Neural crest cell (in vitro differentiated cells): ENCODE data around the gene OOSP4A. TPM values are rescaled to one million over a fixed set of nuclear protein-coding genes. Genes with fewer than 3 reads are reported as not detected.

Experiments
- DNase-seq: peaks from one replicate; pipeline ENCODE4 v3.0.0; 2021; ENCODE audit warnings: low read depth, mixed read lengths, low spot score
- H3K27ac Mint-ChIP-seq: one replicate; pipeline ENCODE4 v1.8.0; 2021; ENCODE audit warnings: mild to moderate bottlenecking, mixed read lengths; ENCODE audit not compliant: unreplicated experiment
- H3K27me3 Mint-ChIP-seq: 2 replicates; pipeline ENCODE4 v1.8.0; 2021; ENCODE audit warnings: low read depth, mild to moderate bottlenecking, mixed read lengths
- H3K36me3 Mint-ChIP-seq: 2 replicates; pipeline ENCODE4 v1.8.0; 2021; ENCODE audit warnings: low read depth, mild to moderate bottlenecking, mixed read lengths
- H3K4me1 Mint-ChIP-seq: 2 replicates; pipeline ENCODE4 v1.8.0; 2021; ENCODE audit warnings: mixed read lengths
- H3K4me3 Mint-ChIP-seq: one replicate; pipeline ENCODE4 v1.8.0; 2021; ENCODE audit warnings: mild to moderate bottlenecking, mixed read lengths
- H3K9me3 Mint-ChIP-seq: 2 replicates; pipeline ENCODE4 v1.8.0; 2021; ENCODE audit warnings: mixed read lengths
- total RNA-seq: library from RNA; stranded (reverse); gene quantifications from 2 replicates; pipeline ENCODE4 v1.2.1, GENCODE V29; 2021
- TF ChIP-seq, protein P1 (sequence below): fragments of 200-600 bp; sonication (generic); conservative IDR thresholded peaks from 2 replicates; pipeline ENCODE4 v1.5.0; 2021; ENCODE audit warnings: antibody characterized with exemption, mild to moderate bottlenecking

OOSP4A gene
- total RNA-seq, 1 donor from 2014 or later, result not detected

DNA sequence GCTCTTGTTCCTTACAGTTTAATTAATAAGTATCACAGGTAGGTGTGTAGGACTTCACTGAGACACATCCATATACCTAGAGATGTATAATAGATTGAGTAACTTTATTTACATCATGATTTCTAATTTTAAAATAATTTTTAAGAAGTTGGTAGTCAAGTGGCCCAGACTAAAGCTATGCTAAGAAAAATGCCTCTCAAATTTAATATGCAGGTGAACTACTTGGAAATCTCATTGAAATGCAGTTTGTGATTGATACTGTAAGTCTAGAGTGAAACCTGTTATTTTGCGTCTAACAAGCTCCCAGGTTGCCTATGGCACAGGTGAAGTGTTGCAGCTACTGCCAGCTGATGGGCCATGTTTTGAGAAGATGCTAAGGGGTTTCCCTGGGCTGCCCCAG is 53.0 kb downstream of the OOSP4A start, which contains the start of gene OOSP4B:
TSS of gene OOSP4B (plus strand) at position 301 of the 400 bp plus-strand sequence.
- H3K9me3 Mint-ChIP-seq, result peaks cover 5% of the 10 kb centered on the region
- peaks cover 10% of the 10 kb centered on the region for H3K27me3 Mint-ChIP-seq
- H3K27ac Mint-ChIP-seq, result no peak within 1 kb of the TSS
- TF ChIP-seq, protein P1, sequence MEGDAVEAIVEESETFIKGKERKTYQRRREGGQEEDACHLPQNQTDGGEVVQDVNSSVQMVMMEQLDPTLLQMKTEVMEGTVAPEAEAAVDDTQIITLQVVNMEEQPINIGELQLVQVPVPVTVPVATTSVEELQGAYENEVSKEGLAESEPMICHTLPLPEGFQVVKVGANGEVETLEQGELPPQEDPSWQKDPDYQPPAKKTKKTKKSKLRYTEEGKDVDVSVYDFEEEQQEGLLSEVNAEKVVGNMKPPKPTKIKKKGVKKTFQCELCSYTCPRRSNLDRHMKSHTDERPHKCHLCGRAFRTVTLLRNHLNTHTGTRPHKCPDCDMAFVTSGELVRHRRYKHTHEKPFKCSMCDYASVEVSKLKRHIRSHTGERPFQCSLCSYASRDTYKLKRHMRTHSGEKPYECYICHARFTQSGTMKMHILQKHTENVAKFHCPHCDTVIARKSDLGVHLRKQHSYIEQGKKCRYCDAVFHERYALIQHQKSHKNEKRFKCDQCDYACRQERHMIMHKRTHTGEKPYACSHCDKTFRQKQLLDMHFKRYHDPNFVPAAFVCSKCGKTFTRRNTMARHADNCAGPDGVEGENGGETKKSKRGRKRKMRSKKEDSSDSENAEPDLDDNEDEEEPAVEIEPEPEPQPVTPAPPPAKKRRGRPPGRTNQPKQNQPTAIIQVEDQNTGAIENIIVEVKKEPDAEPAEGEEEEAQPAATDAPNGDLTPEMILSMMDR, result no peak
- no peaks in the 10 kb centered on the region for H3K36me3 Mint-ChIP-seq
- DNase-seq, result no peak
- H3K4me3 Mint-ChIP-seq, result no peak within 1 kb of the TSS
- H3K4me1 Mint-ChIP-seq, result no peaks in the 10 kb centered on the region

GRCh38 chr11:60018058-60018457 is 54.2 kb downstream of the OOSP4A start:
- Mint-ChIP-seq H3K27me3 (peaks cover 10% of the 10 kb centered on the region), H3K36me3 (no peaks in the 10 kb centered on the region), H3K4me1 (no peaks in the 10 kb centered on the region), H3K27ac (no peak overlapping the region), H3K4me3 (no peak overlapping the region), H3K9me3 (peaks cover 5% of the 10 kb centered on the region)
- no peak for DNase-seq
- TF ChIP-seq, protein P1, result no peak

Other genes starting within 250 kb of the OOSP4A start
- 6.5 and 7.0 TPM in 2 replicates for gene STX3, start 208.7 kb upstream of the OOSP4A start, total RNA-seq
- 44.4 and 45.6 TPM in 2 replicates for gene MRPL16, start 153.3 kb upstream of the OOSP4A start, total RNA-seq
- gene CBLIF, start 118.5 kb upstream of the OOSP4A start, total RNA-seq, result not detected in 2 replicates
- not detected in 2 replicates for gene TCN1, start 97.5 kb upstream of the OOSP4A start, total RNA-seq
- not detected in 2 replicates for gene OOSP3, start 85.3 kb upstream of the OOSP4A start, total RNA-seq
- not detected in 2 replicates for gene OOSP1, start 25.6 kb upstream of the OOSP4A start, total RNA-seq
- not detected in 2 replicates for gene OOSP4B, start 53.1 kb downstream of the OOSP4A start, total RNA-seq
- not detected in 2 replicates for gene OOSP2, start 76.4 kb downstream of the OOSP4A start, total RNA-seq
- gene MS4A3, start 92.6 kb downstream of the OOSP4A start, total RNA-seq, result not detected in 2 replicates
- gene MS4A2, start 124.6 kb downstream of the OOSP4A start, total RNA-seq, result not detected in 2 replicates
- gene MS4A6A, start 219.1 kb downstream of the OOSP4A start, total RNA-seq, result not detected in 2 replicates